ENCODE measurements around the gene ZFPM1.
A peak's percentile ranks its signal among the peaks of the same experiment; 100 is the strongest.

ZFPM1 gene

GRCh38 chr16:88448461-88449266 is 4.4 kb upstream of the ZFPM1 start:
- no peak for DNase-seq (ENCODE audit: low read depth, low spot score)

- no peak for DNase-seq (ENCODE audit: low read depth, low spot score)
Measured at GRCh38 chr16:88449267-88449561, 3.9 kb upstream of the ZFPM1 start.

- no peak for DNase-seq (ENCODE audit: low read depth, low spot score)
Measured at GRCh38 chr16:88451586-88452481, 1.2 kb upstream of the ZFPM1 start.

GRCh38 chr16:88452482-88453216 is 431 bp upstream of the ZFPM1 start:
- DNase-seq (ENCODE audit: low read depth, low spot score), result peak; percentile 97

GRCh38 chr16:88453611-88454522 is 787 bp downstream of the ZFPM1 start:
- no peak for DNase-seq (ENCODE audit: low read depth, low spot score)

GRCh38 chr16:88454523-88454947 is 1.5 kb downstream of the ZFPM1 start:
- DNase-seq (ENCODE audit: low read depth, low spot score), result no peak

- peak; percentile 55 for DNase-seq (ENCODE audit: low read depth, low spot score)
Measured at GRCh38 chr16:88455610-88456355, 2.7 kb downstream of the ZFPM1 start.

- peak; percentile 54 for DNase-seq (ENCODE audit: low read depth, low spot score)
Measured at GRCh38 chr16:88456356-88457292, 3.5 kb downstream of the ZFPM1 start.

GRCh38 chr16:88458039-88458772 is 5.1 kb downstream of the ZFPM1 start:
- DNase-seq (ENCODE audit: low read depth, low spot score), result no peak

GRCh38 chr16:88458773-88459235 is 5.7 kb downstream of the ZFPM1 start:
- no peak for DNase-seq (ENCODE audit: low read depth, low spot score)

GRCh38 chr16:88459366-88460073 is 6.4 kb downstream of the ZFPM1 start:
- no peak for DNase-seq (ENCODE audit: low read depth, low spot score)

GRCh38 chr16:88460496-88461330 is 7.6 kb downstream of the ZFPM1 start:
- no peak for DNase-seq (ENCODE audit: low read depth, low spot score)

- no peak for DNase-seq (ENCODE audit: low read depth, low spot score)
Measured at GRCh38 chr16:88461331-88462269, 8.5 kb downstream of the ZFPM1 start.

GRCh38 chr16:88462396-88462795 is 9.3 kb downstream of the ZFPM1 start:
- DNase-seq (ENCODE audit: low read depth, low spot score), result no peak

- no peak for DNase-seq (ENCODE audit: low read depth, low spot score)
Measured at GRCh38 chr16:88463411-88463810, 10.3 kb downstream of the ZFPM1 start.

Data from activated naive CD8-positive, alpha-beta T cell treated with anti-CD3 and anti-CD28 coated beads, Interleukin-2, amount 50 U/mL, for 16 hours (primary cell).